Measurements from ENCODE around the gene CACNA1S.

The CACNA1S gene

GRCh38 chr1:201090541-201090940, 21.7 kb downstream of the CACNA1S start:
- DNase-seq, result no peak

GRCh38 chr1:201089596-201089995, 22.6 kb downstream of the CACNA1S start:
- DNase-seq, result no peak

GRCh38 chr1:201088901-201089525, 23.2 kb downstream of the CACNA1S start:
- no peak for DNase-seq

GRCh38 chr1:201088395-201088794, 23.8 kb downstream of the CACNA1S start:
- DNase-seq, result no peak

- peak; percentile 57 for DNase-seq
Observed at GRCh38 chr1:201085902-201086735, 26.1 kb downstream of the CACNA1S start.

GRCh38 chr1:201084295-201084694, 27.9 kb downstream of the CACNA1S start:
- DNase-seq, result no peak

GRCh38 chr1:201083741-201084140, 28.5 kb downstream of the CACNA1S start:
- DNase-seq, result no peak

GRCh38 chr1:201080135-201080534, 32.1 kb downstream of the CACNA1S start:
- DNase-seq, result no peak

- DNase-seq, result no peak
Observed at GRCh38 chr1:201077736-201078135, 34.5 kb downstream of the CACNA1S start.

- no peak for DNase-seq
Observed at GRCh38 chr1:201077116-201077515, 35.1 kb downstream of the CACNA1S start.

- no peak for DNase-seq
Observed at GRCh38 chr1:201076092-201076491, 36.1 kb downstream of the CACNA1S start.

- no peak for DNase-seq
Observed at GRCh38 chr1:201074018-201074417, 38.2 kb downstream of the CACNA1S start.

GRCh38 chr1:201072922-201073321, 39.3 kb downstream of the CACNA1S start:
- no peak for DNase-seq

- no peak for DNase-seq
Observed at GRCh38 chr1:201072149-201072548, 40.1 kb downstream of the CACNA1S start.

- DNase-seq, result no peak
Observed at GRCh38 chr1:201069636-201070035, 42.6 kb downstream of the CACNA1S start.

- no peak for DNase-seq
Observed at GRCh38 chr1:201068976-201069375, 43.2 kb downstream of the CACNA1S start.

- no peak for DNase-seq
Observed at GRCh38 chr1:201066986-201067385, 45.2 kb downstream of the CACNA1S start.

GRCh38 chr1:201065686-201066085, 46.5 kb downstream of the CACNA1S start:
- no peak for DNase-seq

GRCh38 chr1:201064806-201065205, 47.4 kb downstream of the CACNA1S start:
- DNase-seq, result no peak

- DNase-seq, result no peak
Observed at GRCh38 chr1:201063145-201063544, 49.1 kb downstream of the CACNA1S start.

GRCh38 chr1:201062511-201063091, 49.6 kb downstream of the CACNA1S start:
- no peak for DNase-seq

GRCh38 chr1:201061886-201062285, 50.3 kb downstream of the CACNA1S start:
- DNase-seq, result no peak

GRCh38 chr1:201061049-201061448, 51.2 kb downstream of the CACNA1S start:
- DNase-seq, result no peak

- no peak for DNase-seq
Observed at GRCh38 chr1:201060586-201060985, 51.6 kb downstream of the CACNA1S start.

All from stimulated activated CD4-positive, alpha-beta T cell treated with anti-CD3 and anti-CD28 coated beads, Interleukin-15, amount 100 ng/mL, for 24 hours (primary cell).